Measurements from ENCODE around the gene TAF1. TPM values are rescaled to one million over a fixed set of nuclear protein-coding genes. Genes with fewer than 3 reads are reported as not detected.

The TAF1 gene
- total and polyA plus RNA-seq, 2 donors (not counting 3 experiments of a cell fraction or from before 2014, with no cell fraction given): 8.2 to 41.0 TPM

GRCh38 chrX:71432733-71433132, 66.6 kb downstream of the TAF1 start:
- Histone ChIP-seq H2AFZ (ENCODE audit: low read depth, low read length) (no peak overlapping the region), H3K79me2 (ENCODE audit: control insufficient read depth, insufficient read depth, low read length) (no peaks in the 10 kb centered on the region), H3K4me3 (replicated peaks in 1 of 3; ENCODE audit: insufficient read depth in 1 of 3, low read depth in 1 of 3, low read length in 3 of 3) (no peak overlapping the region), H3K9me1 (replicated peaks; ENCODE audit: control insufficient read depth, extremely low read depth, insufficient read depth, low read length) (no peaks in the 10 kb centered on the region), H3K27me3 (ENCODE audit: control insufficient read depth in 2 of 2, insufficient read depth in 2 of 2, low read length in 2 of 2) (no peaks in the 10 kb centered on the region), H3K27ac (ENCODE audit: insufficient read depth, low read depth, low read length) (no peak overlapping the region), H4K20me1 (replicated peaks; ENCODE audit: control insufficient read depth, extremely low read depth, insufficient read depth, low read length) (no peaks in the 10 kb centered on the region), H3K9ac (replicated peaks; ENCODE audit: extremely low read depth, insufficient read depth, low read length) (no peak overlapping the region), H3K4me2 (ENCODE audit: insufficient read depth, low read length) (no peak overlapping the region), H3K36me3 (ENCODE audit: control insufficient read depth in 2 of 2, extremely low read depth in 1 of 2, insufficient read depth in 2 of 2, low read length in 2 of 2) (peaks cover 0 to 2% of the 10 kb centered on the region in 2 experiments), H3K4me1 (ENCODE audit: control insufficient read depth, extremely low read depth, insufficient read depth, low read length) (no peaks in the 10 kb centered on the region), H3K9me3 (replicated peaks; ENCODE audit: control insufficient read depth, insufficient read depth, low read length) (no peaks in the 10 kb centered on the region)
- DNase-seq (ENCODE audit: low read depth, low spot score) (no peak), FAIRE-seq (no peak)
- BruUV-seq (replicated peaks): no TSS peak
- POLR2A ChIA-PET: no interaction called here
- CTCF ChIA-PET: no interaction called here
- dilution Hi-C loops (cut with MboI; ENCODE audit: extremely low pct_ligation_motif_present, low sequenced_read_pairs): no loop called here
- intact Hi-C loops (cut with micrococcal nuclease): no loop called here
- TF ChIP-seq POLR2A (IDR thresholded peaks at IDR 0.05; ENCODE audit: low read depth, low read length): no peak
- no peak for TF ChIP-seq JUN (IDR thresholded peaks at IDR 0.05; ENCODE audit: borderline replicate concordance, insufficient read depth, insufficient read length, low read depth)
- no peak for TF ChIP-seq GATA2 (IDR thresholded peaks at IDR 0.05; ENCODE audit: insufficient read depth, insufficient read length, low read depth, low read length)
- TF ChIP-seq EZH2 (IDR thresholded peaks at IDR 0.05; ENCODE audit: borderline replicate concordance, low read depth, low read length, severe bottlenecking): no peak
- no peak for TF ChIP-seq FOS (IDR thresholded peaks at IDR 0.05; ENCODE audit: borderline replicate concordance, insufficient read depth, low read length)
- TF ChIP-seq, protein P1, sequence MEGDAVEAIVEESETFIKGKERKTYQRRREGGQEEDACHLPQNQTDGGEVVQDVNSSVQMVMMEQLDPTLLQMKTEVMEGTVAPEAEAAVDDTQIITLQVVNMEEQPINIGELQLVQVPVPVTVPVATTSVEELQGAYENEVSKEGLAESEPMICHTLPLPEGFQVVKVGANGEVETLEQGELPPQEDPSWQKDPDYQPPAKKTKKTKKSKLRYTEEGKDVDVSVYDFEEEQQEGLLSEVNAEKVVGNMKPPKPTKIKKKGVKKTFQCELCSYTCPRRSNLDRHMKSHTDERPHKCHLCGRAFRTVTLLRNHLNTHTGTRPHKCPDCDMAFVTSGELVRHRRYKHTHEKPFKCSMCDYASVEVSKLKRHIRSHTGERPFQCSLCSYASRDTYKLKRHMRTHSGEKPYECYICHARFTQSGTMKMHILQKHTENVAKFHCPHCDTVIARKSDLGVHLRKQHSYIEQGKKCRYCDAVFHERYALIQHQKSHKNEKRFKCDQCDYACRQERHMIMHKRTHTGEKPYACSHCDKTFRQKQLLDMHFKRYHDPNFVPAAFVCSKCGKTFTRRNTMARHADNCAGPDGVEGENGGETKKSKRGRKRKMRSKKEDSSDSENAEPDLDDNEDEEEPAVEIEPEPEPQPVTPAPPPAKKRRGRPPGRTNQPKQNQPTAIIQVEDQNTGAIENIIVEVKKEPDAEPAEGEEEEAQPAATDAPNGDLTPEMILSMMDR (IDR thresholded peaks at IDR 0.05; ENCODE audit: extremely low read depth in 1 of 2, insufficient read depth in 1 of 2, low read depth in 1 of 2, low read length in 2 of 2): no peak
- TF ChIP-seq POLR2AphosphoS5 (IDR thresholded peaks at IDR 0.05; ENCODE audit: insufficient read depth, low read depth, low read length): no peak
- TF ChIP-seq, protein P2, sequence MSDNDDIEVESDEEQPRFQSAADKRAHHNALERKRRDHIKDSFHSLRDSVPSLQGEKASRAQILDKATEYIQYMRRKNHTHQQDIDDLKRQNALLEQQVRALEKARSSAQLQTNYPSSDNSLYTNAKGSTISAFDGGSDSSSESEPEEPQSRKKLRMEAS (IDR thresholded peaks at IDR 0.05; ENCODE audit: insufficient read depth, insufficient read length): no peak
- no peak for TF ChIP-seq MYC (IDR thresholded peaks at IDR 0.05; ENCODE audit: low read depth, low read length)
